ENCODE results near the gene ZNF516.

Gene ZNF516

DNA sequence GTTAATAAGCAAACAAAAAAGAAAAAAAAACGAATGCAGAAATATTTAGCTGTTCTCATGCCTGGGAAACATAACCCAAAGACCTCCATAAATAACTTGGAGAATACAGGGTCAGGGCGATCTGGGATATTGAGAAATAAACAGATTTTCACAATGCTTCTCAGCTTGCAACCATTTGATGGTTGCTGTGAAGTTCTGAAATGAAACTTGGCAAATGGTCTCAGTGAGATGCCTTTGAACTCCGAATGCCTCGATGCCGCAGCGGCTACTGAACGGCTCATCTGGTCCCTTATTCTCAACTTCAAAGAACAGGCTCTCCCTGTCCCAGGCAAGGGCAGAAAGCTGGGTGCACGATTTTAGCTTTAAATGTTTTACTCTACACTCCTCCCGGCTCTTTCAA is 78.1 kb downstream of the ZNF516 start:
- TF ChIP-seq, protein P1, sequence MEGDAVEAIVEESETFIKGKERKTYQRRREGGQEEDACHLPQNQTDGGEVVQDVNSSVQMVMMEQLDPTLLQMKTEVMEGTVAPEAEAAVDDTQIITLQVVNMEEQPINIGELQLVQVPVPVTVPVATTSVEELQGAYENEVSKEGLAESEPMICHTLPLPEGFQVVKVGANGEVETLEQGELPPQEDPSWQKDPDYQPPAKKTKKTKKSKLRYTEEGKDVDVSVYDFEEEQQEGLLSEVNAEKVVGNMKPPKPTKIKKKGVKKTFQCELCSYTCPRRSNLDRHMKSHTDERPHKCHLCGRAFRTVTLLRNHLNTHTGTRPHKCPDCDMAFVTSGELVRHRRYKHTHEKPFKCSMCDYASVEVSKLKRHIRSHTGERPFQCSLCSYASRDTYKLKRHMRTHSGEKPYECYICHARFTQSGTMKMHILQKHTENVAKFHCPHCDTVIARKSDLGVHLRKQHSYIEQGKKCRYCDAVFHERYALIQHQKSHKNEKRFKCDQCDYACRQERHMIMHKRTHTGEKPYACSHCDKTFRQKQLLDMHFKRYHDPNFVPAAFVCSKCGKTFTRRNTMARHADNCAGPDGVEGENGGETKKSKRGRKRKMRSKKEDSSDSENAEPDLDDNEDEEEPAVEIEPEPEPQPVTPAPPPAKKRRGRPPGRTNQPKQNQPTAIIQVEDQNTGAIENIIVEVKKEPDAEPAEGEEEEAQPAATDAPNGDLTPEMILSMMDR (conservative IDR thresholded peaks at IDR 0.05; ENCODE audit: low read length): no peak
- peak overlapping the region; percentile 48 for H3K4me3 ChIP-seq (ENCODE audit: low read length)
- DNase-seq (ENCODE audit: low read depth): peak; percentile 86

DNA sequence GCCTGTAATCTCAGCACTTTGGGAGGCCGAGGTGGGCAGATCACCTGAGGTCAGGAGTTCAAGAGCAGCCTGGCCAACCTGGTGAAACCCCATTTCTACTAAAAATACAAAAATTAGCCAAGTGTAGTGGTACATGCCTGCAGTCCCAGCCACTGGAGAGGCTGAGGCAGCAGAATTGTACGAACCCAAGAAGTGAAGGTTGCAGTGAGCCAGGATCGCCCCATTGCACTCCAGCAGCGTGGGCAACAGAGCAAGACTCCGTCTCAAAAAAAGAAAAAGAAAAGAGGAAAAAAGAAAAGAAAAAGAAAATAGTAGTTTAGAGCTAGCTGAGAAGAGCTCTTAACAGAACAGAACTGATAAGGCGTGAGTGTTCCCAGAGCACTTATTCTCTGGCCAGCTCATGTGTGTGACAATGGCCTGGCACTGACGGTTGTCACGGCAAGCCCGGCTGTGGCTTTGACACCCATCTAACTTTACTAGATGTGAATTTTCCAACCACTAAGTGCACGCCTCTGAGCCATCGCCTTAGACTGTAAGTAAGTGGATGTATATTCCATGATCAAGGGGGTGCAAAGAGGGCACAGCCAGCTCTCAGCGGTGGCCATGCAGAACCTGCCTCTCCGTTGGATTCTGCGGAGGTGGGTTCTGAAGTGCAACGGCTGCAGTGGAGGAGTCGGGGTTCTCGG is 80.0 kb downstream of the ZNF516 start:
- TF ChIP-seq, protein P1 (conservative IDR thresholded peaks at IDR 0.05; ENCODE audit: low read length): no peak

DNA sequence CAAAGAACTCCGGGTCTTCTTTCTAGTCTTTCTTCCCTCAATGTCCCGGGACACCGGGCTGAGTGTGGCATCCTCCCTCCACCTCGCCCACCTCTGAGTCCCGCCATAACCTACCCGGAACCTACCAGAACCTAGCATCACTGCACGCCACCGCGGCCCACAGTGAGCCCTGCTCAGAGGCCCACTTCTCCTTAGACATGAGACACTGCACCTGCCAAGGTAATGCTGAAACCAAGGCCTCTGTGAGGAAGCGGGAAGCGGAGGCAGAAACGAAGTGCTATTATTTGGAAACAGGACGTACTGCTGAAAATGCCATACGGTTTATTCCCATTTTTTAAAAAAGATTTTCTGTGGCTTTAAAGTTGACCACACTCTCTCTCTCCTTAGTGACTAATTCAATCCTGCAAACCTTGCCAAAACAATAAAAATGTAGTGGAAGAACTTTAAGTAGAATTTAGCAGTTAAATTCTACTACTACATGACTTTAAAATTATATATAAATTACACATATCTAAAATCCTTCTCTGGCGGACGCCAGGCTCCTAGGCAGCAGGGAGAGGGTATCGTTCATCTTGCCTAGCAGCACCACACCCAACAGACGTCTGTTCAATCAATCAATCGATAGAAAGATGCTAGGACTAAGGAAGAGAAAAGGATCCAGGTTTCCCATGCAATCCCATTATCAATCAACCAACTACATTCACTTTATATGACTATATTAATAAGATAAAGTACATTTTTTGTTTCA is 82.0 kb downstream of the ZNF516 start:
- H3K4me3 ChIP-seq (ENCODE audit: low read length): no peak overlapping the region; the same call in 1 of the 2 replicates
- peak; percentile 73 for DNase-seq (ENCODE audit: low read depth)
- TF ChIP-seq, protein P1 (conservative IDR thresholded peaks at IDR 0.05; ENCODE audit: low read length): no peak

More for the DNA sequence above, 80.0 kb downstream of the ZNF516 start:
- no peak overlapping the region for H3K4me3 ChIP-seq (ENCODE audit: low read length)
- DNase-seq (ENCODE audit: low read depth): no peak

DNA sequence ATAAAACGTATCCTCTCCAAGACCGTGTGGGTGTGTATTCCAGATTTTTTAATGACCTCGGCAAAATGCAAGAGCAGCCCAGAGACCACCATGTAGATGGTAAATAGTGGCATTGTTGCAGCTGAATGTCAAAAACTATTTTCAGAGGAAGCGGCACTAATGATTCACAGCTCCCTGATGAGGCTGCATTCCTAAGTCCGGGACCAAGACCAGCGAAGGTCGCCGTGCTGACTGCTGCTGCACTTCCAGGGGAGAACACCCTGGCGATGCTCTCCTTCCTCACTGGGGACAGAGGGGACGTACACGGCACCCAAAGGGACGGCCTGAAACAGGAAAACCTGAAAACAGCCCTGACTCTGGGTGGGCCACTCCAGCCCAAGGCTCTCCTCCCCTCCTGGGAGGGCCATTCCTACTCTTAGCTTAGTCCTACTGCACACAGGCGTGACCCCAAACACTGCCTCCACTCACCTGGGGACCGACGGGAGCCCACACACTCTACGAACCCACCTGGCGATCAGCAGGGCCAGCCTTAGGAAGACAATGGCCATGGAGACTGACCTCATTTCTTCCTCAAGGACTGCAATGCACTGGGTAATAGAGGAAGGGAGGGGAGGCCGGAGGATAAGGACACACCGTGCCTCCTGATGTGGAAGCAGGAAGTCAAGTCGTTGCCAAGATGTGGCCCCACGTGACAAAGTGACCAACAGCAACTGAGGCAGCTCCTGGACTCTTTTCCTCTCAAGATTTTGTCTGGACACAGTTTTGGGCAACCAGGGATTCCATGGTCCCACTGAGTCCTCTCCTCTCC is 82.8 kb downstream of the ZNF516 start:
- H3K4me3 ChIP-seq (ENCODE audit: low read length): no peak overlapping the region
- DNase-seq (ENCODE audit: low read depth): peak; percentile 58
- TF ChIP-seq, protein P1 (conservative IDR thresholded peaks at IDR 0.05; ENCODE audit: low read length): no peak

DNA sequence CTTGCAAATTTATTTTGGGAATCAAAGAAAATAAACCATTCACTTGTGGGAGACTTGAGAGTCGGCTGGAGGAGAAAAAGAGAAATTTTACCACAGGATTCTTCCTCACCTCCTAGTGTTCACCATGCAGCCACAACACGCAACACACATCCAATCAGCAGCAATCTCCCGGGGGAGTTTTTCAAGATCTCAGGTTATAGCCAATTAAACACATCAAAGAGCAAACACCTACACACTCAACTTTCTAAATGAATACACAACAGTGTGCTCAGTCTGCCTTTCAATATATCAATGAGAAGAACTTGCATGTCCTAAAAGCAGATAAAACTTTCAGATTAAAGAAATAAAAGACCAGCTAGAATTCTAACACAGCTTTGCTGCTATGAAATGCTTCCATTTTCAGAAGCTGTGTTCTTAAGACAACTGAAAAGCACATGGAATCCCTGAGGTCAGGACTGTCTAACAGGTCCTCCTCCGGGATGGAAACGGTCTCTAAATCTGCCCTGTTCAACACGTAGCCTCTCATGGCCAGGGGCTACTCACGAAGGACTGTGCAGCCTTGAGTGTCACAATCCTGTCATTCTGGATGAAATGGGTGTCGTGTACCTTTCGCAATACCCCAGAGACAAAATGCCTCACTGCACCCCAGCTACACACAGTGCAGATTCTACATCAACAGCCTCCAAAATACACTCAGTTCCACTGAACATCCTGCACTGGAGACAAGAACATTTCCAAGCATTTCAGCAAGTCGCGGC is 84.2 kb downstream of the ZNF516 start:
- TF ChIP-seq, protein P1 (conservative IDR thresholded peaks at IDR 0.05; ENCODE audit: low read length): no peak
- DNase-seq (ENCODE audit: low read depth): no peak
- no peak overlapping the region for H3K4me3 ChIP-seq (ENCODE audit: low read length)

DNA sequence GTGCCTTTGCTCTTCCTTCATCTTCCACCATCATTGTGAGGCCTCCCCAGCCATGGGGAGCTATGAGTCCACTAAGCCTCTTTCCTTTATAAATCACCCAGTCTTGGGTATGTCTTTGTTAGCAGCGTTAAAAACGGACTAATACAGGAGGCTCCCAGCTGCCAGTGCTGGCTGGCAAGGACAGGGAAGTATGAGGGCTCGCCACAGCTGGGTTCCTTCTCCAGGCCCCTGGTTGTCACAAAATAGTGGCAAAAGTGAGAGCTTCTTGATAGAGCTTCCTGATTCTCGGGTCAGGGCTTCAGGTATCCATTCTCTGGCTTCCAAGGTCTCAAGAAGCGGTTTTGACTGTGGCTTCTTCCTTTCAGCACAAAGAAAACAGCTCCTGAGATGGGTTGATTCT is 85.0 kb downstream of the ZNF516 start:
- no peak overlapping the region for H3K4me3 ChIP-seq (ENCODE audit: low read length)
- TF ChIP-seq, protein P1 (conservative IDR thresholded peaks at IDR 0.05; ENCODE audit: low read length): no peak
- DNase-seq (ENCODE audit: low read depth): no peak
